ENCODE data around the gene CAPN1.

Gene CAPN1

DNA sequence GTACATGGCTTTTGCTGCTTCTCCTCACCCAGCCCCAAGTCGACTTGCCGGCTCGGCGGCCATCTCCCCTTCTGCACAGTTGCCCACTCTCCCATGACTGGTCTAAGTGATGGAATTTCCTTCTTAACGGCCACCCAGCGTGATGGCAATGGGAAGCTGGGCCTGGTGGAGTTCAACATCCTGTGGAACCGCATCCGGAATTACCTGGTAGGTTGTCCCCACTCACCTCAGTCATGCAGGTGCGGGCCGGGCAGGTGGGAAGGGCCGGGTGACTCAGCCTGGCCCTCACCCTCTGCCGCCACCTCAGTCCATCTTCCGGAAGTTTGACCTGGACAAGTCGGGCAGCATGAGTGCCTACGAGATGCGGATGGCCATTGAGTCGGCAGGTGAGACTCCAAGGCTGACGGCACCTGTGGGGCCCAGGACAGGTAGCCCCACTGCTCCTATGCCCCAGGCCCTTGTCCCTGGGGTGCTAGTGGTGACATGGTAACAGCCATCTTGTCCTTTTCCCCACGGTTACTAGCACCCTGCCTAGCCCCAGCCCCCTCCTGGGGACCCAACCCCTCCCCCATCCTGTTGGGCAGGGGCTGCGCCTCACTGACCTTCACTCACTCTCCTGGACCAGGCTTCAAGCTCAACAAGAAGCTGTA, 28.1 kb downstream of the CAPN1 start:
- Histone ChIP-seq H3K27me3 (replicated peaks) (no peaks in the 10 kb centered on the region), H3K27ac (no peak overlapping the region), H3K4me3 (ENCODE audit: low read depth, low read length) (no peak overlapping the region), H3K36me3 (replicated peaks) (peaks cover 59% of the 10 kb centered on the region)
- in situ Hi-C loops (cut with HindIII; ENCODE audit: low pct_ligation_motif_present, low sequenced_read_pairs): no loop called here
- no peak for DNase-seq
- TF ChIP-seq, protein P1, sequence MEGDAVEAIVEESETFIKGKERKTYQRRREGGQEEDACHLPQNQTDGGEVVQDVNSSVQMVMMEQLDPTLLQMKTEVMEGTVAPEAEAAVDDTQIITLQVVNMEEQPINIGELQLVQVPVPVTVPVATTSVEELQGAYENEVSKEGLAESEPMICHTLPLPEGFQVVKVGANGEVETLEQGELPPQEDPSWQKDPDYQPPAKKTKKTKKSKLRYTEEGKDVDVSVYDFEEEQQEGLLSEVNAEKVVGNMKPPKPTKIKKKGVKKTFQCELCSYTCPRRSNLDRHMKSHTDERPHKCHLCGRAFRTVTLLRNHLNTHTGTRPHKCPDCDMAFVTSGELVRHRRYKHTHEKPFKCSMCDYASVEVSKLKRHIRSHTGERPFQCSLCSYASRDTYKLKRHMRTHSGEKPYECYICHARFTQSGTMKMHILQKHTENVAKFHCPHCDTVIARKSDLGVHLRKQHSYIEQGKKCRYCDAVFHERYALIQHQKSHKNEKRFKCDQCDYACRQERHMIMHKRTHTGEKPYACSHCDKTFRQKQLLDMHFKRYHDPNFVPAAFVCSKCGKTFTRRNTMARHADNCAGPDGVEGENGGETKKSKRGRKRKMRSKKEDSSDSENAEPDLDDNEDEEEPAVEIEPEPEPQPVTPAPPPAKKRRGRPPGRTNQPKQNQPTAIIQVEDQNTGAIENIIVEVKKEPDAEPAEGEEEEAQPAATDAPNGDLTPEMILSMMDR (IDR thresholded peaks at IDR 0.05; ENCODE audit: low read depth, low read length, missing control alignments): no peak

DNA sequence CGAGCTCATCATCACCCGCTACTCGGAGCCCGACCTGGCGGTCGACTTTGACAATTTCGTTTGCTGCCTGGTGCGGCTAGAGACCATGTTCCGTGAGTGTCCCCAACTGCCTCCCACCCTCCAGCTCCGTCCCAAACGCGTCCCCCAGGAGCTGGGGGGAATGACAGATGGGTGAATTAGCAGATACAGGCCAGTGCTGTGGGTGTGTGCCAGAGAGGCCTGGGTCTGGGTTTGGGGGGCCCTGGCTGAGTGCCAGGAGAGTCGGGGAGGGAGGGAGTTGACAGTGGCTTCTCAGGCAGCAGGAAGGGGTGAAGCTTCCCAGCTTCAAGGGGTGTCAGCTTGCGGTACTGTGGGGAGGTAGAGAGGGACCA, 28.6 kb downstream of the CAPN1 start:
- DNase-seq: no peak
- in situ Hi-C loops (cut with HindIII; ENCODE audit: low pct_ligation_motif_present, low sequenced_read_pairs): no loop called here
- peaks cover 54% of the 10 kb centered on the region for H3K36me3 ChIP-seq (replicated peaks)
- no peak overlapping the region for H3K4me3 ChIP-seq (ENCODE audit: low read depth, low read length)
- H3K27ac ChIP-seq: no peak overlapping the region
- TF ChIP-seq, protein P1 (IDR thresholded peaks at IDR 0.05; ENCODE audit: low read depth, low read length, missing control alignments): no peak
- H3K27me3 ChIP-seq (replicated peaks): no peaks in the 10 kb centered on the region

- H3K4me3 ChIP-seq (ENCODE audit: low read depth, low read length): no peak overlapping the region
- DNase-seq: no peak
- H3K36me3 ChIP-seq (replicated peaks): peaks cover 50% of the 10 kb centered on the region
- in situ Hi-C loops (cut with HindIII; ENCODE audit: low pct_ligation_motif_present, low sequenced_read_pairs): no loop called here
- TF ChIP-seq, protein P1 (IDR thresholded peaks at IDR 0.05; ENCODE audit: low read depth, low read length, missing control alignments): no peak
- H3K27me3 ChIP-seq (replicated peaks): no peaks in the 10 kb centered on the region
- no peak overlapping the region for H3K27ac ChIP-seq
These were observed 29.0 kb downstream of the CAPN1 start for GRCh38 chr11:65210748-65211147.

DNA sequence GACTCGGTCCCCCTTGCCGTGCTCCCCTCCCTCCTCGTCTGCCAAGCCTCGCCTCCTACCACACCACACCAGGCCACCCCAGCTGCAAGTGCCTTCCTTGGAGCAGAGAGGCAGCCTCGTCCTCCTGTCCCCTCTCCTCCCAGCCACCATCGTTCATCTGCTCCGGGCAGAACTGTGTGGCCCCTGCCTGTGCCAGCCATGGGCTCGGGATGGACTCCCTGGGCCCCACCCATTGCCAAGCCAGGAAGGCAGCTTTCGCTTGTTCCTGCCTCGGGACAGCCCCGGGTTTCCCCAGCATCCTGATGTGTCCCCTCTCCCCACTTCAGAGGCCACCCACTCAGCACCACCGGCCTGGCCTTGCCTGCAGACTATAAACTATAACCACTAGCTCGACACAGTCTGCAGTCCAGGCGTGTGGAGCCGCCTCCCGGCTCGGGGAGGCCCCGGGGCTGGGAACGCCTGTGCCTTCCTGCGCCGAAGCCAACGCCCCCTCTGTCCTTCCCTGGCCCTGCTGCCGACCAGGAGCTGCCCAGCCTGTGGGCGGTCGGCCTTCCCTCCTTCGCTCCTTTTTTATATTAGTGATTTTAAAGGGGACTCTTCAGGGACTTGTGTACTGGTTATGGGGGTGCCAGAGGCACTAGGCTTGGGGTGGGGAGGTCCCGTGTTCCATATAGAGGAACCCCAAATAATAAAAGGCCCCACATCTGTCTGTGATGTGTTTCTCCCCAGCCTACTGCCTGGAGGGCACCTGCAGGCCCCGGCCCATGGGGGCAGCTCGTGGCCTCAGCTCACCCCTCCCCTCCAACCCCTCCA, 29.8 kb downstream of the CAPN1 start:
- H3K4me3 ChIP-seq (ENCODE audit: low read depth, low read length): no peak overlapping the region
- no peak for DNase-seq
- peaks cover 42% of the 10 kb centered on the region for H3K36me3 ChIP-seq (replicated peaks)
- no peaks in the 10 kb centered on the region for H3K27me3 ChIP-seq (replicated peaks)
- in situ Hi-C loops (cut with HindIII; ENCODE audit: low pct_ligation_motif_present, low sequenced_read_pairs): no loop called here
- TF ChIP-seq, protein P1 (IDR thresholded peaks at IDR 0.05; ENCODE audit: low read depth, low read length, missing control alignments): no peak
- no peak overlapping the region for H3K27ac ChIP-seq

GRCh38 chr11:65212226-65212801, 30.6 kb downstream of the CAPN1 start:
- Histone ChIP-seq H3K4me3 (ENCODE audit: low read depth, low read length) (no peak overlapping the region), H3K27me3 (replicated peaks) (no peaks in the 10 kb centered on the region), H3K27ac (no peak overlapping the region), H3K36me3 (replicated peaks) (peaks cover 37% of the 10 kb centered on the region)
- no peak for DNase-seq
- TF ChIP-seq, protein P1 (IDR thresholded peaks at IDR 0.05; ENCODE audit: low read depth, low read length, missing control alignments): no peak
- in situ Hi-C loops (cut with HindIII; ENCODE audit: low pct_ligation_motif_present, low sequenced_read_pairs): no loop called here
